Skeletal muscle tissue (tissue), 4 donors: ENCODE data around the gene RRP7A. TPM values are rescaled to one million over a fixed set of nuclear protein-coding genes. Genes with fewer than 3 reads are reported as not detected.
"Not testable (repeated sequence)": the region's sequence is repeated elsewhere in the genome, so short reads cannot be mapped to it uniquely, and the experiment has no call there.

Experiments used
- H3K27ac ChIP-seq: one replicate; pipeline ENCODE4 v1.7.0; 2013; ENCODE audit warnings: mild to moderate bottlenecking, low read depth, low read length, inconsistent platforms
- H3K27me3 ChIP-seq, 3 donors: one replicate each; pipeline ENCODE4 v1.7.0; 2013; ENCODE audit warnings: low read length in 3 of 3; ENCODE audit not compliant: control insufficient read depth in 3 of 3, insufficient read depth in 3 of 3
- H3K36me3 ChIP-seq, 3 donors: one replicate each; pipeline ENCODE4 v1.7.0; 2013; ENCODE audit warnings: low read length in 3 of 3; ENCODE audit not compliant: control insufficient read depth in 3 of 3, insufficient read depth in 3 of 3
- H3K4me1 ChIP-seq, 3 donors: one replicate each; pipeline ENCODE4 v1.7.0; 2013; ENCODE audit warnings: low read length in 3 of 3, mild to moderate bottlenecking in 3 of 3; ENCODE audit not compliant: control insufficient read depth in 3 of 3, insufficient read depth in 3 of 3
- H3K4me3 ChIP-seq, 3 donors: one replicate each; pipeline ENCODE4 v1.7.0; 2013; ENCODE audit warnings: low read length in 3 of 3
- H3K9ac ChIP-seq, 3 donors: one replicate each; pipeline ENCODE4 v1.7.0; 2013; ENCODE audit warnings: low read length in 3 of 3, mild to moderate bottlenecking in 3 of 3, moderate library complexity in 2 of 3, low read depth in 1 of 3
- H3K9me3 ChIP-seq, 3 donors: one replicate each; pipeline ENCODE4 v1.7.0; 2013; ENCODE audit warnings: low read length in 3 of 3; ENCODE audit not compliant: control insufficient read depth in 3 of 3
- total RNA-seq: library from RNA; depleted of rRNA; stranded (reverse); fragments of >200 nt; gene quantifications from one replicate; pipeline ENCODE4 v1.2.3, GENCODE V29; 2014
- donor health status: Osteomylitis.

Gene RRP7A
- total RNA-seq, 1 donor from 2014 or later, result 13.0 TPM

DNA sequence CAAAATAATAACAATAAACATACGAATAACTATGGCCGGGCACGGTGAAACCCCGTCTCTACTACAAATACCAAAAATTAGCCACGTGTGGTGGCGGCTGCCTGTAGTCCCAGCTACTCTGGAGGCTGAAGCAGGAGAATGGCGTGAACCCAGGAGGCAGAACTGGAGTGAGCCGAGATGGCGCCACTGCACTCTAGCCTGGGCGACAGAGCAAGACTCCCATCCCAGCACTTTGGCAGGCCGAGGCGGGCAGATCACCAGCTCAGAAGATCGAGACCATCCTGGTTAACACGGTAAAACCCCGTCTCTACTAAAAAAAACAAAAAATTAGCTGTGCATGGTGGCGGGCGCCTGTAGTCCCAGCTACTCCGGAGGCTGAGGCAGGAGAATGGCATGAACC lies 17.0 kb upstream of the RRP7A start:
- H3K9me3 ChIP-seq, H3K36me3 ChIP-seq, H3K27ac ChIP-seq, H3K9ac ChIP-seq, H3K4me1 ChIP-seq, H3K27me3 ChIP-seq, H3K4me3 ChIP-seq: not testable (repeated sequence)

DNA sequence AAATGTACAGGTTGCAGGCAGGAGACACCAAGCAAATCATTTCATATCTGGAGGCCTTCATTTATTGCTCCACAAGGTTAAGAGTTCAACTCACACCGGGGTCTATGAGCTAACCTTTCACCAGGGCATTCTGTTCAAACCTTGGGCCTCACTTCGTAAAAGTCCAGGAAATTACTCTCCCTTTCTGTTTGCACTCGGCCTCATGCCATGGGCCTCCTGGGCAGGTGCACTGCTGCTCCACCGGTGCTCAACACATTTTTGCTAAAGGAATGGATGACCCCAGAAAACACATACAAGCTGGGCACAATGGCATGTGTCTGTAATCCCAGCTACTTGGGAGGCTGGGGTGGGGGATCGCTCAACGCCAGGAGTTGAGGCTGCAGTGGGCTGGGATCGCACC lies 16.6 kb upstream of the RRP7A start:
- Histone ChIP-seq H3K4me3 (no peak overlapping the region), H3K9ac (no peak overlapping the region), H3K27ac (no peak overlapping the region), H3K27me3 (no peaks in the 10 kb centered on the region), H3K9me3 (no peaks in the 10 kb centered on the region), H3K4me1 (peaks cover 0 to 7% (median 4%) of the 10 kb centered on the region in 3 donors), H3K36me3 (no peaks in the 10 kb centered on the region)

DNA sequence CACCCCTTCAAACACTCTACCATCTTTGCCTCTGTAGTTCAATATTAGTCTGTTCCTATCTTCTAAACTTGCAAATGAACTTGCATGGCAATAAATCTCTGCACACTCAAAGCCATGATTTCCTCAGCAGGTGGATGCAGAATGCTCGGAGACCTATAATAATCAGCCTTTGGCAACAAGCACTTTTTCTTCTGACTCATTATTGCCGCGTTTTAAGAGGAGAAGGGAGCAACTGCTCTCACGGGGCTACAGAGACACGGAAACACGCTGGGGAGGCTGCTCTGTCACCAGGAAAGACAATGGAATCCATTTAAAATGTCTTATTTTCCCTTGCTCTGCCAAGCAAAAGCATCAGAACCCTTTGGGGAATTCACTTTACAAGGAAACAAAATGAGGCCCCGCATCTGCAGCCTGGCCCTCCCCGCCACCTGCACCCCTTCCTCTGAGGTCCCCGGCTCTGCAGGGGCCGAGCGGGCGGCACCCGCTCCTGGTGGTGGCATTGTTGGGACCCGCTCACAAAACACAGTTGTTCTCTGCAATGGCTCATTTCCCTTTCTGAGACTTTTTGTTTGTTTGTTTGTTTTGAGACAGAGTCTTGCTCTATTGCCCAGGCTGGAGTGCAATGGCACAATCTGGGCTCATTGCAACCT lies 15.6 kb upstream of the RRP7A start:
- H3K4me3 ChIP-seq, H3K9me3 ChIP-seq, H3K36me3 ChIP-seq, H3K27me3 ChIP-seq, H3K9ac ChIP-seq, H3K27ac ChIP-seq, H3K4me1 ChIP-seq: not testable (repeated sequence)

DNA sequence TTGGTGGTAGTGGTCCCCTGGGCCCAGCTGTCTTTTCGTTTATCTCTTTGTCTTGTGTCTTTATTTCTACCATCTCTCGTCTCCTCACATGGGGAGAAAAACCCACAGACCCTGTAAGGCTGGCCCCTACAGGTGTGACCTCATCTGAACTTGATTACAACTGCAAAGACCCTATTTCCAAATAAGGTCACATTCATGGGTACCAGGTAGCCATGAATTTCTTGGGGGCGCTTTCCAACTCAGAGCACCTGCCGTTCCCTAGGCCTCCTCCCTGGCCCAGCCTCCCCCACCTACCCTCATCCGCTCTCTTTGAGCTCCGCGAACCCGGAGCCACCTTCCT lies 14.0 kb upstream of the RRP7A start:
- Histone ChIP-seq H3K4me1 (peaks cover 0 to 7% (median 2%) of the 10 kb centered on the region in 3 donors), H3K27ac (no peak overlapping the region), H3K9ac (no peak overlapping the region), H3K4me3 (no peak overlapping the region), H3K27me3 (no peaks in the 10 kb centered on the region), H3K36me3 (no peaks in the 10 kb centered on the region), H3K9me3 (no peaks in the 10 kb centered on the region)

DNA sequence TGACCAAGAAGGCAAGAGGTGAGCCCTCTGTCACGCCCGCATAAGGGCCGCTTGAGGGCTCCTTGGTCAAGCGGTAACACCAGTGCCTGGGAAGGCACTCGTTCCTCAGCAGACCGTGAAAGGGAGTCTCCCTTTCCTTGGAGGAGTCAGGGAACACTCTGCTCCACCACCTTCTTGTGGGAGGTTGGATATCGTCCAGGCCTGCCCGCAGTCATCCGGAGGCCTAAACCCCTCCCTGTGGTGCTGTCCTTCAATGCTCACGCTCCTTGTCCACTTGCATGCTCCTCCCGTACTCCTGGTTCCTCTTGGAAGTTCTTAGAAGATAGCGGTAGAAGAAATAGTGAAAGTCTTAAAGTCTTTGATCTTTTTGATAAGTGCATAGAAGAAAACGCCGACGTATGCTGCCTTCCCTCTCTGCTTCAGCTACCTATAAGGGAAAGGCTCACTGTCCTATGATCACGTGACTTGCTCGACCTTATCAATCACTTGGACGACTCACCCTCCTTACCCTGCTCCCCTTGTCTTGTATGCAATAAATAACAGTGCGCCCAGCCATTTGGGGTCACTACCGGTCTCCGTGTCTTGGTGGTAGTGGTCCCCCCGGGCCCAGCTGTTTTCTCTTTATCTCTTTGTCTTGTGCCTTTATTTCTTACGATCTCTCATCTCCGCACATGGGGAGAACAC lies 11.9 kb upstream of the RRP7A start:
- H3K36me3 ChIP-seq, H3K4me1 ChIP-seq, H3K27ac ChIP-seq: not testable (repeated sequence)

DNA sequence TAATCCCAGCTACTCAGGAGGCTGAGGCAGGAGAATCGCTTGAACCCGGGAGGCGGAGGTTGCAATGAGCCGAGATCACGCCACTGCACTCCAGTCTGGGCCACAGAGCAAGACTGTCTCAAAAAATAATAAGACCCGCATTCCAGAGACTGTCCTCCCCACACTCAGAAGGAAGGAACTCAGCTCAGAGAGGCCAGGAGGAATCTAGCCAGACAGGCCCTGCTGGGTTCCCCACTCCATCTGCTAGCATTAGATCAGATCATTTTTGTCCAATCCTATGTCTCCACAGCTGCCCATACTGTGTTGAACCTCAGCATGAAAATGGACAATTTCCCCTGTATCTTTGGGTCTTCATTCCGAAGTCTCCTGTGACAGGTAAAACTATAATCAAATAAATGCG lies 9.8 kb upstream of the RRP7A start:
- H3K4me3 ChIP-seq, H3K27me3 ChIP-seq, H3K27ac ChIP-seq, H3K4me1 ChIP-seq, H3K9ac ChIP-seq, H3K9me3 ChIP-seq, H3K36me3 ChIP-seq: not testable (repeated sequence)

More for the DNA sequence above, 11.9 kb upstream of the RRP7A start:
- H3K9ac ChIP-seq, H3K27me3 ChIP-seq, H3K4me3 ChIP-seq, H3K9me3 ChIP-seq: not testable (repeated sequence)

DNA sequence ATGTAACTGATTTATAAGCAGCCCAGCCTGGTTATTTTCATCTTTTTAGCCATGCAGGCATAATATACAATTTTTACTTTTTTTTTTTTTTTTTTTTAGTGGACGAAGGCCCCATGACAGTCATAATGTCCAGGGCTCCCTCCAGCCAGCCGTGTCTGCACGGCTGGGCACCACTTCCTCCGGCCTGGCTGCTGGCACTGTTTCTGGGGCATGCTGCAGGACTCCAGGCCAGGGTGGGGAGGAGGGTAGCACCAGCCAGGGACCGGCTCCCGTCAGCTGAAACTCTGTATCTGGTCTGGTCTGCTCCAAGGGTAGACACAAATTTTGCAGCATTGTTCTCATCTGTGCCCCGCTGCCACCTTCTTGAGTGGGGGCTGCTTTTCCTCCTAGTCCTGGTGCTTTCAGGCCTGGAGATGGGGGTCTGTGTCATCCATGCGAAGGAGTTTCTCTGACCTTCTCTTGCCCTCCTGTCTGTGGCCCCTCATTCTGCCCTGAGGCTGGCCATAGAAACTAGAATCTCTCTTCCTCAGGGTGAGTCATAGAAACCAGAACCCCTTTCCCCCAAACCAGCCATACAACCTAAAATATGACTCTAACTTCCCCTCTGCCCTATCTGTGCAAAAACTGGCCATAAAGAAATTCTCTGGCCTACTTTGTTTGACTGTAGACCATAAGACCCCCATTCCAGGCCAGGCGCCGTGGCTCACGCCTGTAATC lies 9.2 kb upstream of the RRP7A start:
- Histone ChIP-seq H3K4me1 (peaks cover 0 to 6% (median 0%) of the 10 kb centered on the region in 3 donors), H3K27ac (no peak overlapping the region)

DNA sequence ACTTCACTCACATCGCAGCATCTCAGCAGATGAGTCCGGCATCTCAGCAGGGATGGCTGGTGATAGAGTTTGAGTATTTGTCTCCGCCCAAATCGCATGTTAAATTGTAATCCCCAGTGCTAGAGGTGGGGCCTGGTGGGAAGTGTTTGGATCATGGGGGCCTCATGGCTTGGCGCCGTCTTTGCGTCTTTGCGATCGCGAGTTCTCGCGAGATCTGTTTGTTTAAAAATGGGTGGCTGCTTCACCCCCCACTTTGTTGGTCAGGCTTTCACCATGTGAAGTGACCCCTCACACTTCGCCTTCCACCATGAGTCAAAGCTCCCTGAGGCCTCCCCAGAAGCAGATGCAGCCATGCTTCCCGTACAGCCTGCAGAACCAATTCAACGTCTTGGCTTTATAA lies 3.0 kb upstream of the RRP7A start:
- Histone ChIP-seq H3K4me1 (peaks cover 9 to 12% (median 9%) of the 10 kb centered on the region in 3 donors), H3K36me3 (peaks cover 0 to 4% (median 0%) of the 10 kb centered on the region in 3 donors), H3K9me3 (no peaks in the 10 kb centered on the region), H3K27ac (no peak overlapping the region), H3K9ac (no peak overlapping the region), H3K27me3 (no peaks in the 10 kb centered on the region), H3K4me3 (no peak overlapping the region)

More for the DNA sequence above, 9.2 kb upstream of the RRP7A start:
- Histone ChIP-seq H3K27me3 (no peaks in the 10 kb centered on the region), H3K9me3 (no peaks in the 10 kb centered on the region), H3K36me3 (no peaks in the 10 kb centered on the region), H3K9ac (no peak overlapping the region), H3K4me3 (no peak overlapping the region)

DNA sequence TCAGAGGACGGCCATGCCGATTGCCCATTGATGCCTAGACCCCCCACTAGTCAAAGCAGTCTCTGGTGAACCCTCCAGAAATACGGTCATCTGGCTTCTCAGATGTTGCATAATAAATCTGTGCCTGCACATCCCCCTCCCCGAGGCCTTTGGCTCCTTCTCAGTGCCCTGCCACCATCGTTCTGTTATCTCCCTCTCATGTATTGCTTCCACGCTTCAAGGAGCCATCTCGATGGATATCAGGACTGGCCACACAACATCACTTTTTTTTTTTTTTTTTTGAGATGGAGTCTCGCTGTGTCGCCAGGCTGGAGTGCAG lies 1.6 kb upstream of the RRP7A start:
- peaks cover 9 to 12% (median 9%) of the 10 kb centered on the region in 3 donors for H3K4me1 ChIP-seq
- peaks cover 0 to 8% (median 3%) of the 10 kb centered on the region in 3 donors for H3K36me3 ChIP-seq
- no peaks in the 10 kb centered on the region for H3K27me3 ChIP-seq
- H3K27ac ChIP-seq, result peak overlapping the region; percentile 31
- no peaks in the 10 kb centered on the region for H3K9me3 ChIP-seq
- no peak overlapping the region for H3K4me3 ChIP-seq
- H3K9ac ChIP-seq, result no peak overlapping the region
